Measurements from ENCODE around the gene TSPEAR. TPM values are rescaled to one million over a fixed set of nuclear protein-coding genes. Genes with fewer than 3 reads are reported as not detected.

TSPEAR gene
- total and polyA plus RNA-seq, 8 donors = 0.05 to 0.29 (median 0.12) TPM; not detected in 4

DNA sequence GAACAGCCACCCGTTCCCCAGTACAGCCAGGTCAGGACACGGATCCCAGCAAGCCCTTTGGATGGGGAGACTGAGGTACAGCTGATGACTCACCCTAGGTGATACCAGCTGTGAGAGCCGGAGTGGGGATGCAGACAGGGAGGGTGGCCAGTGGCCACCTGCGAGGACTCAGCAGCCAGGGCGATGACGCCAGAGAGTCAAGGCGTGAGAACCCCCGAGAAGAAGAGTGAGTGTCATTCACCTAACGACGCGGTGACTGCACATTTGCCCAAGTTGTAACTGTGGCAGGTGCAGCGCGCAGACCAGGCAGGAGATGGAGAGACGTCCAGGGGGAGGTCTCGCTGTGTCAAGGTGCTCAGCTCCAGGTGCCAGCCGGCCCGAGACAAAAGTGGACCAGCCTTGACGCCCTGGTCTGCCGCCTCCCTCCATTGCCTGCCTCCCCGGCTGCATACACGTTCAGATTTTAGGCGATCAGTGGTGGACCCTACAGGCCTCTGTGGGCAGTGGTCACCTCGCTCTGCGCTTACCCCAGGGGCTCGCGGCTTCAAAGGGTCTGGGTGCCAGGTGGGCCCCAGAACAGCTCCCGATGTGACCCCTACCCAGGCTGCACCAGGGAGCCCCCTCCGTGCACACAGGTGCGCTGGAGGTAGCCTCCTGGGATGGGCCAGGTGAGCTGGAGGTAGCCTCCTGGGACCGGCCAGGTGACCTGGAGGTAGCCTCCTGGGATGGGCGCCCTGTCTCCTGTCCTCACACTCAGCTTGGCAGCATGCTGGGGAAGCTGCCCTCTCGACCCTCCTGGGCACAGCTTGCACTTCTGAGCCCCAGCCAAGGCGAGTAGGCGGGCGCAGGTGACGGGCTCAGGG is 244.1 kb downstream of the TSPEAR start:
- Histone ChIP-seq H3K4me1 (peaks cover 0 to 5% (median 0%) of the 10 kb centered on the region in 4 donors), H3K9me3 (no peaks in the 10 kb centered on the region), H3K27me3 (no peaks in the 10 kb centered on the region), H3K36me3 (no peaks in the 10 kb centered on the region), H3K4me3 (no peak overlapping the region), H3K27ac (no peak overlapping the region)
- WGBS, 5 donors = 90 to 95% (median 94%) methylated on average over 28 to 36 of the region's 36 CpGs
- DNase-seq = no peak
- intact Hi-C loops (cut with DNase I; ENCODE audit: low total_unique reads) = no loop called here
- TF ChIP-seq POLR2AphosphoS5 (IDR thresholded peaks at IDR 0.05) = no peak
- no peak for TF ChIP-seq POLR2A (IDR thresholded peaks at IDR 0.05)
- no peak for TF ChIP-seq EP300 (IDR thresholded peaks at IDR 0.05)
- TF ChIP-seq, protein P1, sequence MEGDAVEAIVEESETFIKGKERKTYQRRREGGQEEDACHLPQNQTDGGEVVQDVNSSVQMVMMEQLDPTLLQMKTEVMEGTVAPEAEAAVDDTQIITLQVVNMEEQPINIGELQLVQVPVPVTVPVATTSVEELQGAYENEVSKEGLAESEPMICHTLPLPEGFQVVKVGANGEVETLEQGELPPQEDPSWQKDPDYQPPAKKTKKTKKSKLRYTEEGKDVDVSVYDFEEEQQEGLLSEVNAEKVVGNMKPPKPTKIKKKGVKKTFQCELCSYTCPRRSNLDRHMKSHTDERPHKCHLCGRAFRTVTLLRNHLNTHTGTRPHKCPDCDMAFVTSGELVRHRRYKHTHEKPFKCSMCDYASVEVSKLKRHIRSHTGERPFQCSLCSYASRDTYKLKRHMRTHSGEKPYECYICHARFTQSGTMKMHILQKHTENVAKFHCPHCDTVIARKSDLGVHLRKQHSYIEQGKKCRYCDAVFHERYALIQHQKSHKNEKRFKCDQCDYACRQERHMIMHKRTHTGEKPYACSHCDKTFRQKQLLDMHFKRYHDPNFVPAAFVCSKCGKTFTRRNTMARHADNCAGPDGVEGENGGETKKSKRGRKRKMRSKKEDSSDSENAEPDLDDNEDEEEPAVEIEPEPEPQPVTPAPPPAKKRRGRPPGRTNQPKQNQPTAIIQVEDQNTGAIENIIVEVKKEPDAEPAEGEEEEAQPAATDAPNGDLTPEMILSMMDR (IDR thresholded peaks at IDR 0.05) = no peak

DNA sequence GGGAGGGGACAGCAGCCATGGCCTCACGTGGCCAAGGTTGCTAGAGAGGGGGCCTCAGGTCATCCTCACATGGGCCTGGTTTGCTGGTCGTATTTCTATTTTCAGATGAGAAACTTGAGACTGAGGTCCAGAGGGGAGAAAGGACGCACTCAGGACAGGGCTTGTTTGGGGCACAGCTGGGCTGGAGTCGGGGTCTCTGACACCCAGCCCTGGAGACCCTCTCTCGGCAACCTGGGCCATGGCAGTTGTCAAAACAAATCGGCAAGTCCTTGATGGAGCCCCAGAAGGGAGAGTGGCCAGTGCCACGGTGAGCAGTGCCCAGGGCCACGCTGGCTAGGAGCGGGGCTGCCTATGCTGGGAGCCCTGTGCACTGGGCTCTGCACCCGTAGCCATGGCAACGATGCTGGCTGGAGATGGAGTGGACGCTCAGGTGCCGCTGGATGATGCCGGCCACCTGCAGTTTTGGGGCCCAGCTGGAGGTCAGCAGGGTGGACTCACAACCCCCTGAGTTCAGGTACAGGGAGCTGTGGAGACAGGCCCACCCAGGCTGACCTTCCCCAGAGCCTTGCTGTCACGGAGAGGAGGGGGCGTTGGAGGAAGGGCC is 244.9 kb downstream of the TSPEAR start:
- TF ChIP-seq, protein P1 (IDR thresholded peaks at IDR 0.05) = no peak
- TF ChIP-seq EP300 (IDR thresholded peaks at IDR 0.05) (no peak), POLR2AphosphoS5 (IDR thresholded peaks at IDR 0.05) (no peak), POLR2A (IDR thresholded peaks at IDR 0.05) (no peak)
- no peak overlapping the region for H3K27ac ChIP-seq
- no peak for DNase-seq
- H3K27me3 ChIP-seq = no peaks in the 10 kb centered on the region
- no peak overlapping the region for H3K4me3 ChIP-seq
- intact Hi-C loops (cut with DNase I; ENCODE audit: low total_unique reads) = no loop called here
- H3K36me3 ChIP-seq = no peaks in the 10 kb centered on the region
- 88 to 95% (median 90%) methylated on average over 14 to 16 of the region's 16 CpGs for WGBS, 5 donors
- H3K9me3 ChIP-seq = no peaks in the 10 kb centered on the region
- peaks cover 0 to 5% (median 0%) of the 10 kb centered on the region in 4 donors for H3K4me1 ChIP-seq

DNA sequence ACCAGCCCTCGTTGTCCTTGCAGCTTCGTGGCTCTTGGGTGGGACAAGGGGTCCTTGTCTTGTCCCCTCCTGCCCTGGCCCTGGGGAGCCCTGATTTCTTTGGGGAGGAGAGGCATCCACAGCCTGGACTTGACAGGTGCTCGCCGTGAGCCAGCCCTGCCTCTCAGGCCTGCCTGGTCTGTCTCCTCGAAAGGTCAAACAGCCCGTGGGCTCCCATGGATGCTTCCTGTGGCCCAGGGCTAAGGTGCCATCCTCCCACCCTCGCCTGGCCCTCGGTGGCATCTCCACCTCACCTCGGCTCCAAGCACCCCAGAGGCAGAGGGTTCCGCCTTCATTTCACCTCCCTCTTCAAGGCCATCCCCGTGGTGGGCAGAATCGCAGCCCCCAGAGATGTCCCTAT is 247.0 kb downstream of the TSPEAR start:
- no peaks in the 10 kb centered on the region for H3K36me3 ChIP-seq
- DNase-seq = no peak
- H3K27ac ChIP-seq = no peak overlapping the region
- whole genome bisulfite sequencing, 5 donors = 76 to 90% (median 89%) methylated on average over 10 to 12 of the region's 12 CpGs
- TF ChIP-seq POLR2AphosphoS5 (IDR thresholded peaks at IDR 0.05) (no peak), POLR2A (IDR thresholded peaks at IDR 0.05) (no peak), EP300 (IDR thresholded peaks at IDR 0.05) (no peak)
- TF ChIP-seq, protein P1 (IDR thresholded peaks at IDR 0.05) = no peak
- intact Hi-C loops (cut with DNase I; ENCODE audit: low total_unique reads) = no loop called here
- no peaks in the 10 kb centered on the region for H3K27me3 ChIP-seq
- H3K9me3 ChIP-seq = no peaks in the 10 kb centered on the region
- H3K4me1 ChIP-seq = peaks cover 0 to 5% (median 0%) of the 10 kb centered on the region in 4 donors
- H3K4me3 ChIP-seq = no peak overlapping the region

DNA sequence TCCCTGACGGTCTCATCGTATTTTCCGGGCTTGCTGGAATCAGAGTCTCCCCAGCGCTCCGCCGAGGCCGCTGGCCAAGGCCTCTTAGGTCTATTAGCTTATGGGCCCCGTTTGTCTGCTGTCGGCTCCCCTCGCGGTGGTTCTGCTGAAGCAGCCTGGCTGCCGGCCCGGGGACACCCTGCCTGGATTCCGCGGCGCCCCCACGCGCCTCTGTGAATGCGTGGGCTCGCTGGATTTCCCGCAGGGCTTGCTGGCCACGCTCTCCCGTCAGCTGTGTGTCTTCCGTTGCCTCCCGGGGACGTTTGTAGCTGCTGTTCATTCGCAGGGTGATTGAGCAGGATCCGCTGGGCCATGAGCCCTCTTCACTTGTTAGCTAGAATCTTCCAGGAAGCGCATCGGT is 247.6 kb downstream of the TSPEAR start:
- Histone ChIP-seq H3K4me3 (no peak overlapping the region), H3K4me1 (peaks cover 0 to 5% (median under 1%) of the 10 kb centered on the region in 4 donors), H3K27me3 (no peaks in the 10 kb centered on the region), H3K36me3 (no peaks in the 10 kb centered on the region), H3K9me3 (no peaks in the 10 kb centered on the region), H3K27ac (no peak overlapping the region)
- intact Hi-C loops (cut with DNase I; ENCODE audit: low total_unique reads) = no loop called here
- peak in 1 of 2 donors; percentile 65 for DNase-seq
- WGBS, 5 donors = 69 to 74% (median 70%) methylated on average over 28 to 30 of the region's 30 CpGs
- TF ChIP-seq EP300 (IDR thresholded peaks at IDR 0.05) (no peak), POLR2A (IDR thresholded peaks at IDR 0.05) (no peak), POLR2AphosphoS5 (IDR thresholded peaks at IDR 0.05) (no peak)
- TF ChIP-seq, protein P1 (IDR thresholded peaks at IDR 0.05) = no peak
